Gastroesophageal sphincter (tissue), 3 donors: ENCODE measurements around the gene PALB2.

ENCODE experiments used
- CTCF ChIP-seq, 4 experiments: fragments of 200-600 bp in 2 of 4; fragments of 450-650 bp in 2 of 4; sonication (generic) in 1 of 4; IDR thresholded peaks; one replicate each; pipeline ENCODE4 v1.5.1; 2017 to 2019; ENCODE audit warnings: antibody characterized with exemption in 4 of 4, mild to moderate bottlenecking in 2 of 4, moderate library complexity in 2 of 4
- EP300 ChIP-seq: sonication (generic); formaldehyde crosslinking; IDR thresholded peaks from one replicate; pipeline ENCODE4 v1.6.1; 2017; ENCODE audit warnings: antibody characterized with exemption, mild to moderate bottlenecking
- POLR2A ChIP-seq, 2 donors: fragments of 450-650 bp; IDR thresholded peaks; one replicate each; pipeline ENCODE4 v1.6.1; 2017; ENCODE audit warnings: antibody characterized with exemption in 2 of 2, mild to moderate bottlenecking in 2 of 2, moderate library complexity in 1 of 2
- POLR2AphosphoS5 ChIP-seq: sonication (generic); formaldehyde crosslinking; IDR thresholded peaks from one replicate; pipeline ENCODE4 v1.6.1; 2017; ENCODE audit warnings: antibody characterized with exemption

GRCh38 chr16:23650674-23651416 is 9.7 kb upstream of the PALB2 start:
- no peak for TF ChIP-seq POLR2A (IDR thresholded peaks at IDR 0.05)
- no peak for TF ChIP-seq CTCF (IDR thresholded peaks at IDR 0.05)
- no peak for TF ChIP-seq EP300
- no peak for TF ChIP-seq POLR2AphosphoS5
